ENCODE measurements around the gene SOD3.

DNA sequence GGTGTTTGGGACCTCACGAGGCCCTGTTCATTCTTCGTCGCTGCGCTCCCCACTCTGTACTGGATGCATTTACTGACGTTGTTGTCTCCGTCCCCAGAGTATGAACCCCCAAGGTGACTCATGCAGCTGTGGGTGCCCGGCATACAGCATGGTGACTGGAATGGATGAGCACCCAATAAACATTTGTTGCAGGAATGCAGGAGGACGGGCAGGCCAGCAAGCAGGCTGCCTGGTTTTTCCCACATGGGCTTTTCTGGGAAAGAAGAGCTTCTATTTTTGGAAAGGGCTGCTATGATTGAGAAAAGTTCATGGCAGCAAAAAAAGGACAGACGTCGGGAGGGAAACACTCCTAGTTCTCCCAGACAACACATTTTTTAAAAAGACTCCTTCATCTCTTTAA, 893 bp upstream of the SOD3 start:
- TF ChIP-seq MXI1 (IDR thresholded peaks at IDR 0.05; ENCODE audit: low read depth, low read length) (no peak), YY1 (IDR thresholded peaks at IDR 0.05; ENCODE audit: low read depth, low read length) (no peak), RB1 (IDR thresholded peaks at IDR 0.05; ENCODE audit: borderline replicate concordance) (no peak), SIX5 (IDR thresholded peaks at IDR 0.05; ENCODE audit: low read depth, low read length, severe bottlenecking) (no peak), EGR1 (IDR thresholded peaks at IDR 0.05; ENCODE audit: borderline replicate concordance in 1 of 2, low read depth in 2 of 2, low read length in 2 of 2) (no peak), EP300 (IDR thresholded peaks at IDR 0.05; ENCODE audit: borderline replicate concordance in 1 of 2, control insufficient read depth in 1 of 2, low read depth in 2 of 2, low read length in 2 of 2) (no peak), STAT3 (IDR thresholded peaks at IDR 0.05; ENCODE audit: low read depth, low read length) (no peak), POLR2A (IDR thresholded peaks at IDR 0.05; ENCODE audit: low read depth, low read length) (no peak), SP1 (IDR thresholded peaks at IDR 0.05; ENCODE audit: low read depth, low read length) (no peak), KLF5 (IDR thresholded peaks at IDR 0.05; ENCODE audit: partially characterized antibody) (no peak)
- TF ChIP-seq, protein P1, sequence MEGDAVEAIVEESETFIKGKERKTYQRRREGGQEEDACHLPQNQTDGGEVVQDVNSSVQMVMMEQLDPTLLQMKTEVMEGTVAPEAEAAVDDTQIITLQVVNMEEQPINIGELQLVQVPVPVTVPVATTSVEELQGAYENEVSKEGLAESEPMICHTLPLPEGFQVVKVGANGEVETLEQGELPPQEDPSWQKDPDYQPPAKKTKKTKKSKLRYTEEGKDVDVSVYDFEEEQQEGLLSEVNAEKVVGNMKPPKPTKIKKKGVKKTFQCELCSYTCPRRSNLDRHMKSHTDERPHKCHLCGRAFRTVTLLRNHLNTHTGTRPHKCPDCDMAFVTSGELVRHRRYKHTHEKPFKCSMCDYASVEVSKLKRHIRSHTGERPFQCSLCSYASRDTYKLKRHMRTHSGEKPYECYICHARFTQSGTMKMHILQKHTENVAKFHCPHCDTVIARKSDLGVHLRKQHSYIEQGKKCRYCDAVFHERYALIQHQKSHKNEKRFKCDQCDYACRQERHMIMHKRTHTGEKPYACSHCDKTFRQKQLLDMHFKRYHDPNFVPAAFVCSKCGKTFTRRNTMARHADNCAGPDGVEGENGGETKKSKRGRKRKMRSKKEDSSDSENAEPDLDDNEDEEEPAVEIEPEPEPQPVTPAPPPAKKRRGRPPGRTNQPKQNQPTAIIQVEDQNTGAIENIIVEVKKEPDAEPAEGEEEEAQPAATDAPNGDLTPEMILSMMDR (IDR thresholded peaks at IDR 0.05 in 2 of 3, conservative IDR thresholded peaks at IDR 0.05 in 1 of 3; ENCODE audit: control insufficient read depth in 2 of 3, extremely low read depth in 1 of 3, insufficient read depth in 1 of 3, low read depth in 3 of 3, low read length in 3 of 3), result no peak
- TF ChIP-seq, protein P2, sequence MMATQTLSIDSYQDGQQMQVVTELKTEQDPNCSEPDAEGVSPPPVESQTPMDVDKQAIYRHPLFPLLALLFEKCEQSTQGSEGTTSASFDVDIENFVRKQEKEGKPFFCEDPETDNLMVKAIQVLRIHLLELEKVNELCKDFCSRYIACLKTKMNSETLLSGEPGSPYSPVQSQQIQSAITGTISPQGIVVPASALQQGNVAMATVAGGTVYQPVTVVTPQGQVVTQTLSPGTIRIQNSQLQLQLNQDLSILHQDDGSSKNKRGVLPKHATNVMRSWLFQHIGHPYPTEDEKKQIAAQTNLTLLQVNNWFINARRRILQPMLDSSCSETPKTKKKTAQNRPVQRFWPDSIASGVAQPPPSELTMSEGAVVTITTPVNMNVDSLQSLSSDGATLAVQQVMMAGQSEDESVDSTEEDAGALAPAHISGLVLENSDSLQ (IDR thresholded peaks at IDR 0.05), result no peak
- TF ChIP-seq, protein P3, sequence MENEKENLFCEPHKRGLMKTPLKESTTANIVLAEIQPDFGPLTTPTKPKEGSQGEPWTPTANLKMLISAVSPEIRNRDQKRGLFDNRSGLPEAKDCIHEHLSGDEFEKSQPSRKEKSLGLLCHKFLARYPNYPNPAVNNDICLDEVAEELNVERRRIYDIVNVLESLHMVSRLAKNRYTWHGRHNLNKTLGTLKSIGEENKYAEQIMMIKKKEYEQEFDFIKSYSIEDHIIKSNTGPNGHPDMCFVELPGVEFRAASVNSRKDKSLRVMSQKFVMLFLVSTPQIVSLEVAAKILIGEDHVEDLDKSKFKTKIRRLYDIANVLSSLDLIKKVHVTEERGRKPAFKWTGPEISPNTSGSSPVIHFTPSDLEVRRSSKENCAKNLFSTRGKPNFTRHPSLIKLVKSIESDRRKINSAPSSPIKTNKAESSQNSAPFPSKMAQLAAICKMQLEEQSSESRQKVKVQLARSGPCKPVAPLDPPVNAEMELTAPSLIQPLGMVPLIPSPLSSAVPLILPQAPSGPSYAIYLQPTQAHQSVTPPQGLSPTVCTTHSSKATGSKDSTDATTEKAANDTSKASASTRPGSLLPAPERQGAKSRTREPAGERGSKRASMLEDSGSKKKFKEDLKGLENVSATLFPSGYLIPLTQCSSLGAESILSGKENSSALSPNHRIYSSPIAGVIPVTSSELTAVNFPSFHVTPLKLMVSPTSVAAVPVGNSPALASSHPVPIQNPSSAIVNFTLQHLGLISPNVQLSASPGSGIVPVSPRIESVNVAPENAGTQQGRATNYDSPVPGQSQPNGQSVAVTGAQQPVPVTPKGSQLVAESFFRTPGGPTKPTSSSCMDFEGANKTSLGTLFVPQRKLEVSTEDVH (IDR thresholded peaks at IDR 0.05; ENCODE audit: low read depth, partially characterized antibody), result no peak
- TF ChIP-seq, protein P4, sequence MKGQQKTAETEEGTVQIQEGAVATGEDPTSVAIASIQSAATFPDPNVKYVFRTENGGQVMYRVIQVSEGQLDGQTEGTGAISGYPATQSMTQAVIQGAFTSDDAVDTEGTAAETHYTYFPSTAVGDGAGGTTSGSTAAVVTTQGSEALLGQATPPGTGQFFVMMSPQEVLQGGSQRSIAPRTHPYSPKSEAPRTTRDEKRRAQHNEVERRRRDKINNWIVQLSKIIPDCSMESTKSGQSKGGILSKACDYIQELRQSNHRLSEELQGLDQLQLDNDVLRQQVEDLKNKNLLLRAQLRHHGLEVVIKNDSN (IDR thresholded peaks at IDR 0.05; ENCODE audit: borderline replicate concordance, extremely low read length, insufficient read depth, low read depth, low read length), result no peak

Data from GM12878 (cell line).